HG03439 (cell line): ENCODE data around the gene AMDHD1.

Experiments
- ATAC-seq: cut with Tn5 transposase; IDR thresholded peaks from one replicate; pipeline ENCODE4 v1.9.1; 2021; ENCODE audit warnings: mild to moderate bottlenecking, moderate library complexity; ENCODE audit not compliant: unreplicated experiment

The AMDHD1 gene, protein sequence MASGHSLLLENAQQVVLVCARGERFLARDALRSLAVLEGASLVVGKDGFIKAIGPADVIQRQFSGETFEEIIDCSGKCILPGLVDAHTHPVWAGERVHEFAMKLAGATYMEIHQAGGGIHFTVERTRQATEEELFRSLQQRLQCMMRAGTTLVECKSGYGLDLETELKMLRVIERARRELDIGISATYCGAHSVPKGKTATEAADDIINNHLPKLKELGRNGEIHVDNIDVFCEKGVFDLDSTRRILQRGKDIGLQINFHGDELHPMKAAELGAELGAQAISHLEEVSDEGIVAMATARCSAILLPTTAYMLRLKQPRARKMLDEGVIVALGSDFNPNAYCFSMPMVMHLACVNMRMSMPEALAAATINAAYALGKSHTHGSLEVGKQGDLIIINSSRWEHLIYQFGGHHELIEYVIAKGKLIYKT

DNA sequence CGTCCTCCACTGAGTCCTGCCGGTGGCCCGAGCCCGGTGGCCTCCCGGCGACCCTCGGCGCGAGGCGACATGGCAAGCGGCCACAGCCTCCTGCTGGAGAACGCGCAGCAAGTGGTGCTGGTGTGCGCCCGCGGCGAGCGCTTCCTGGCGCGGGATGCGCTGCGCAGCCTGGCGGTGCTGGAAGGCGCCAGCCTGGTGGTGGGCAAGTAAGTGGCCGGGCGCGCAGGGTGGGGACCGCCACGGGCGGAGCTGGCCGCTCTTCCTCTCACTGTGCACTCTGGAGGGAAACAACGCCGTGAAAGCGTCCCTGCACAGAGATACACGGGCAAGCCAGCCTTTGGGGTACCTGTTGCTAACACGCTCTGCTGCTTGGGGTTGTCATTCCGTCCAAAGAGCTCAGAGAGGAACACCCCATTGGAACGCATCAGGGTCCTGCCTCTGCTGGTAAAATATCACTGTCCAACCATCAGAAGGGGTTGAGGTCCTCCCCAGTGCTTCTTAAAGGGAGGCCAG lies at the start of gene AMDHD1:
Gene AMDHD1, plus strand, starts transcription at position 2 of the 513 bp plus-strand sequence. Its CDS starts 68 bp downstream, at position 70.
- peak; percentile 54 for ATAC-seq

- no peak for ATAC-seq
Observed at GRCh38 chr12:95896846-95897245, 46.3 kb upstream of the AMDHD1 start.

DNA sequence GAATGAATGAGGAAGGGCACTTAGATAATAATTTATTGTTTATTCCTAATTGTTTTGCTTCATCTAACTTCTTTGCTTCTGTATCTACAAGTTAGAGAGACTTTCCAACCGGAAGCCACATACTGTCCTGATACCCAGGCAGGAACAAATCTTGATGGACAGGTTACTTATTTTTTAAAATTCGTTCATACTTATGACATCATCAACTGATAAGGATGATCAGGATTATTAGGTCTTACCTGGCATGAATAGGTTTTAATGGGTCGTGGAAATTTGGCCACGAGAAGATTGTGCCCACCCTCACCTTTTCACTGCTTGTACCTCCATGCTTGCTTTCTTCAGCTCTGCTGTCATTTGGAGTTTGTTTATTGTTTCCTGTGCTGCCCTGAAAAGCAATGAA lies 45.0 kb upstream of the AMDHD1 start:
- no peak for ATAC-seq

- no peak for ATAC-seq
Observed at GRCh38 chr12:95908573-95908972, 34.6 kb upstream of the AMDHD1 start.

DNA sequence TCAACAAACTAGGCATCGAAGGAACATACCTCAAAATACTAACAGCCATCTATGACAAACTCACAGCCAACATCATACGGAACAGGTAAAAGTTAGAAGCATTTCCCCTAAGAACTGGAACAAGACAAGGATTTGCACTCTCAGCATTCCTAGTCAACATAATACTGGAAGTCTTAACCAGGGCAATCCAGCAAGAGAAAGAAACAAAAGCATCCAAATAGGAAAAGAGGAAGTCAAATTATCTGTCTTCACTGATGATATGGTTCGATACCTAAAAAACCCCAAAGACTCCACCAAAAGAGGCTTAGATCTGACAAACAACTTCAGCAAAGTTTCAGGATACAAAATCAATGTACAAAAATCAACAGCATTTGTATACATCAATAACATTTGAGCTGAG lies 33.3 kb upstream of the AMDHD1 start:
- no peak for ATAC-seq

- ATAC-seq = peak; percentile 87
Observed at GRCh38 chr12:95918194-95918993, 24.7 kb upstream of the AMDHD1 start.

- no peak for ATAC-seq
Observed at GRCh38 chr12:95919110-95919509, 24.0 kb upstream of the AMDHD1 start.

- ATAC-seq = no peak
Observed at GRCh38 chr12:95922231-95922630, 20.9 kb upstream of the AMDHD1 start.

DNA sequence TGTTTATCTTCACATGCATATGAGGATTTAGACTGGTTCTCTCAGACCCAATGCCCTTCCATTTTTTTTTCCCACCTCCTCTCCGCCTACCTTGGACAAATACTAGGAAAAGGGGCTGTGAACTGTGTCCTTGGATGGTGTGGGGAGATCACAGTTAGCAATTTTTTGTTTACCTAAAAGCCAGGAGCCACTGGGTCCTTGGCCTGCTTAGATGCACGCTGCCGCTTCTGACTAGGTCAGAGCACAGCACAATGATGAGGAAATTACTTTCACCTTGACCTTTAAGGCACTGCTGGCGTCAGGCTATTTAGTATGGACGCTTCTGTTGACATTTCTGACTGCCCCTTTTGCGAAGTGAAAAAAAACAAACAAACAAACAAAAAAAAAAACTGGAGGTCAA lies 2.6 kb upstream of the AMDHD1 start:
- ATAC-seq = no peak

DNA sequence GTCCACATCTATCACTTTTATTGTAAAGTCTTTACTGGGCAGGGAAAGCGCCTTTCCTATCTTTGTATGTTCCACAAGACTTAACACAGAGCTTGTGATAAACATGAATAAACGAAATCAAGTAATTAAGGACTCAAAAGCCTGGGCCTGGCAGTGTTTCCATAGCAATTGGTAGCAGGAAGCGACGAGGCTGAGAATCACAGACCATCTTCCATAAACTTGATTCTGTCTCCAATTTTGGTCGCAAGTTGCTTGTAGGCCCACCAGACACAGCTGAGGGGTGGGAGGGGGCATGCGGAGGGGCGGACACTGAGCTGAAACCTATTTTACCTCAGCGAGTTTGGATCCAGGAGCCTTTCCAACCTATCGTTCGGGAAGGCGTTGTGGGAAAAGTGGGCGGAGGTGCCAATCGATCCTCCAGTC lies 1.0 kb upstream of the AMDHD1 start:
- ATAC-seq = no peak

DNA sequence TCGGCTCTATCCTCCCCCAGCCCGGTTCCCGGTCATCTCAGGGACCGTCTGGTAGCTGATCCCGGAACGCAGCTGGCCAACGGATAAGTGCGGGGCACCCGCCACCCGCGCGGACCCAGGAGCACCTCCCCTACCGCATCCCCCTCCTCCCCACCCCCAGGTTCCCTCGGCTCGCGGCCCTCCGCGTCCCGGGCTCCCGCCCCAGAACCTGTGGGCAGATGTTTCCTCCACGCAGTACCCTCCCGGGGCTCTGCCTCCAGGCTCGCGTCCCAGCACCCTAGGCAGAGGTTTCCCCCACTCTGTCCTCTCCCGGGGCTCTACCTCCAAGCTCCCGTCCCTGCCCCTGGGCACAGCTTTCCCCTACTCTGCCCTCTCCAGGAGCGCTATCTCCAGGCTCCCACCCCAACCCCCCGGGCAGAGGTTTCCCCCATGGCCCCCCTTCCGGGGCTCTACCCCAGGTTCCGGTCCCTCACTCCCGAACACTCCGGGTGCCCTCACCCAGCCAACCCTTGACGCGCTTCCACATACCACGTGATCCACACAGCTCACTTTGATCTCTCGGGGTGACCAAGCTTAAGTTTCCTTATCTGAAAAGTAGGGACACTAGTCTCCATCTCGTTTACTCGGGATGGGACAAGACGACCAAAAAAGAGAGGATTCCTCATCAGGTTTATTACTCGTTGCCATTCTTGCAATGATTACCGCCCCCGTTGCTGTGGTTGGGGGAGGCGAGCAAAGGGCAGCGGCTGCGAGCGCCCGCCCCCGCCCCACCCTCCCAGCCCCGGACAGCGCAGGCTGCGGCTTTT lies 404 bp upstream of the AMDHD1 start, which contains the start of gene CCDC38:
Gene CCDC38, minus strand, starts transcription at position 91 of the 806 bp plus-strand sequence. CDS start 6,105 bp downstream, outside the sequence.
- peak; percentile 99 for ATAC-seq

GRCh38 chr12:95944108-95944704 lies 1.1 kb downstream of the AMDHD1 start:
- ATAC-seq = no peak

GRCh38 chr12:95949477-95950206 lies 6.5 kb downstream of the AMDHD1 start:
- no peak for ATAC-seq

GRCh38 chr12:95951515-95951914 lies 8.4 kb downstream of the AMDHD1 start:
- ATAC-seq = no peak

- ATAC-seq = no peak
Observed at GRCh38 chr12:95953000-95953399, 9.9 kb downstream of the AMDHD1 start.

DNA sequence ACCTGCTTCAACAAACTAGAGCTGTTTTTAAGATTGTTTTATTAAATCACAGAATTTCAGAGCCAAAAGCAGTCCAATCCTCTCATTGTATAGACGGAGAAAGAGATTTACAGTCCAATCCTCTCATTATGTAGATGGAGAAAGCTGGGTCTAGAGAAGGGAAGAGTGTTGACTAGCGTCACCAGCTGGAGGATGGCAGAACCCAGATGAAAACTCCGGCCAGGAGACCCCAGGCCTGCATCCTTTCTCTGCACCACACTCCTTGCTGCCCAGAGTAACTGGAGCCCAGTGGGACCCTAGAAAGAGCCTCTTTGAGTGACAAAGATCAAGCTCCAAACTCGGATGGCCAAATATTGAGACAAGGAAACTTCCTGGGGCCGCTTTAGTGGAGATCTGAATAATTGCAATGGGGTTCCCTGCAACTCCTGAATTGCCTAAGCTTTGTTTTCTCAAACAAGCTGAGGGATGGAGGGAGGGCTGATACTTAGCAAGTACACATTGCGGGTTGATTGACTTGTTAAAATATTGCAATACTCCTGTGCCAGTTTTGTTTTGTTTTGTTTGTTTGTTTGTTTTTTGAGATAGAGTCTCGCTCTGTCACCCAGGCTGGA lies 12.5 kb downstream of the AMDHD1 start:
- ATAC-seq = no peak

- ATAC-seq = no peak
Observed at GRCh38 chr12:95956557-95957145, 13.5 kb downstream of the AMDHD1 start.

GRCh38 chr12:95959107-95959506 lies 16.0 kb downstream of the AMDHD1 start:
- ATAC-seq = no peak

DNA sequence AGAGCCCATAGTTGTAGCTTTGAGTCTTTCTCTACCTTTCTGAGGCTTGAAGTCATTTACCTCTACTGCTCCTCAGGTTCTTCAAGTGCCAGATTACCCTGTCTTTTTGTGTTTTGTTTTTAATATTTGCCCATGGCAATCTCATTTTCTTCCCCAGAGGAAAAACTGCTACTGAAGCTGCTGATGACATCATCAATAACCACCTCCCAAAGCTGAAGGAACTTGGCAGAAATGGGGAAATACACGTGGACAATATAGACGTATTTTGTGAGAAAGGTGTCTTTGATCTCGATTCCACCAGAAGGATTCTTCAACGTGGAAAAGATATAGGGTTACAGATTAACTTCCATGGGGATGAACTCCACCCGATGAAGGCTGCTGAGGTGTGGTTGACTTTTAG lies 17.1 kb downstream of the AMDHD1 start:
- ATAC-seq = no peak
